H9 (cell line): ENCODE results near the gene DOK6. TPM values are rescaled to one million over a fixed set of nuclear protein-coding genes. Genes with fewer than 3 reads are reported as not detected.

ENCODE experiments used
- DNase-seq: peaks from one replicate; pipeline ENCODE4 v3.0.0-alpha.2; 2017
- H2AFZ ChIP-seq: one replicate; pipeline ENCODE4 v1.6.1; 2013; ENCODE audit warnings: mild to moderate bottlenecking, low read length, control low read depth, moderate library complexity
- H2AK5ac ChIP-seq: 2 replicates; pipeline ENCODE4 v1.6.1; 2013; ENCODE audit warnings: low read length, control low read depth, mixed read lengths; ENCODE audit not compliant: insufficient read length
- H2BK120ac ChIP-seq: one replicate; pipeline ENCODE4 v1.6.1; 2013; ENCODE audit warnings: low read depth, mild to moderate bottlenecking, low read length, control low read depth, inconsistent platforms; ENCODE audit not compliant: poor library complexity, severe bottlenecking
- H2BK12ac ChIP-seq: 2 replicates; pipeline ENCODE4 v1.6.1; 2013; ENCODE audit warnings: low read length, control low read depth, mixed read lengths, low read depth; ENCODE audit not compliant: insufficient read length
- H2BK15ac ChIP-seq: 2 replicates; pipeline ENCODE4 v1.6.1; 2013; ENCODE audit warnings: low read depth, low read length, control low read depth
- H2BK20ac ChIP-seq: one replicate; pipeline ENCODE4 v1.6.1; 2013; ENCODE audit warnings: low read depth, mild to moderate bottlenecking, low read length, control low read depth, inconsistent platforms; ENCODE audit not compliant: poor library complexity, severe bottlenecking
- H2BK5ac ChIP-seq: 2 replicates; pipeline ENCODE4 v1.6.1; 2013; ENCODE audit warnings: low read length, control low read depth, mixed read lengths; ENCODE audit not compliant: insufficient read length
- H3K14ac ChIP-seq: 2 replicates; pipeline ENCODE4 v1.6.1; 2013; ENCODE audit warnings: low read length, control low read depth; ENCODE audit not compliant: insufficient read depth
- H3K18ac ChIP-seq: 2 replicates; pipeline ENCODE4 v1.6.1; 2013; ENCODE audit warnings: low read depth, mild to moderate bottlenecking, mixed read lengths, low read length, control low read depth; ENCODE audit not compliant: insufficient read length
- H3K23ac ChIP-seq: 2 replicates; pipeline ENCODE4 v1.6.1; 2013; ENCODE audit warnings: low read length, control low read depth, mixed read lengths, low read depth; ENCODE audit not compliant: insufficient read length
- H3K23me2 ChIP-seq: 2 replicates; pipeline ENCODE4 v1.6.1; 2013; ENCODE audit warnings: low read depth, mild to moderate bottlenecking, mixed read lengths, low read length, control low read depth; ENCODE audit not compliant: insufficient read length, poor library complexity, severe bottlenecking
- H3K27ac ChIP-seq: 2 replicates; pipeline ENCODE4 v1.5.1; 2013; ENCODE audit warnings: low read length, control low read depth, mixed read lengths, low read depth; ENCODE audit not compliant: insufficient read length
- H3K27me3 ChIP-seq: 2 replicates; pipeline ENCODE4 v1.6.1; 2013; ENCODE audit warnings: low read length, control low read depth, inconsistent platforms; ENCODE audit not compliant: insufficient read depth
- H3K4ac ChIP-seq: 2 replicates; pipeline ENCODE4 v1.6.1; 2013; ENCODE audit warnings: low read depth, mild to moderate bottlenecking, control low read depth, inconsistent platforms, low read length, moderate library complexity
- H3K4me1 ChIP-seq: 2 replicates; pipeline ENCODE4 v1.6.1; 2013; ENCODE audit warnings: low read length, control low read depth, inconsistent platforms; ENCODE audit not compliant: insufficient read depth
- H3K4me2 ChIP-seq: 2 replicates; pipeline ENCODE4 v1.6.1; 2013; ENCODE audit warnings: low read length, control low read depth, mixed read lengths; ENCODE audit not compliant: insufficient read length, insufficient read depth
- H3K56ac ChIP-seq: 2 replicates; pipeline ENCODE4 v1.6.1; 2013; ENCODE audit warnings: low read depth, mild to moderate bottlenecking, mixed read lengths, low read length, control low read depth; ENCODE audit not compliant: insufficient read length
- H3K79me1 ChIP-seq: 2 replicates; pipeline ENCODE4 v1.6.1; 2013; ENCODE audit warnings: low read depth, mild to moderate bottlenecking, moderate library complexity, low read length, control low read depth, inconsistent platforms; ENCODE audit not compliant: insufficient read depth, poor library complexity, severe bottlenecking
- H3K79me2 ChIP-seq: 2 replicates; pipeline ENCODE4 v1.6.1; 2013; ENCODE audit warnings: low read length, control low read depth, inconsistent platforms; ENCODE audit not compliant: insufficient read depth
- H3K9ac ChIP-seq: 2 replicates; pipeline ENCODE4 v1.6.1; 2013; ENCODE audit warnings: low read length, control low read depth, mixed read lengths; ENCODE audit not compliant: insufficient read length; ENCODE audit errors: extremely low read depth
- H3K9me3 ChIP-seq: one replicate; pipeline ENCODE4 v1.6.1; 2013; ENCODE audit warnings: low read depth, low read length, inconsistent platforms; ENCODE audit not compliant: control insufficient read depth
- H3T11ph ChIP-seq: one replicate; pipeline ENCODE4 v1.6.1; 2013; ENCODE audit warnings: mild to moderate bottlenecking, low read length, control low read depth, inconsistent platforms
- H4K20me1 ChIP-seq: one replicate; pipeline ENCODE4 v1.6.1; 2013; ENCODE audit not compliant: control insufficient read depth, insufficient read length, insufficient read depth
- H4K5ac ChIP-seq: 2 replicates; pipeline ENCODE4 v1.6.1; 2013; ENCODE audit warnings: low read depth, mild to moderate bottlenecking, mixed read lengths, low read length, control low read depth; ENCODE audit not compliant: insufficient read length
- H4K8ac ChIP-seq: replicated peaks from 2 replicates; pipeline ENCODE4 v1.6.1; 2013; ENCODE audit warnings: low read length, control low read depth, mixed read lengths, low read depth; ENCODE audit not compliant: insufficient read length
- H4K91ac ChIP-seq: 2 replicates; pipeline ENCODE4 v1.6.1; 2013; ENCODE audit warnings: low read depth, mild to moderate bottlenecking, moderate library complexity, mixed read lengths, low read length, control low read depth; ENCODE audit not compliant: insufficient read length
- H3K27ac Mint-ChIP-seq, 3 experiments: 2 replicates in 2 of 3; 3 replicates in 1 of 3; pipeline ENCODE4 v1.8.0; 2020 to 2021; ENCODE audit warnings: mixed read lengths in 3 of 3, mild to moderate bottlenecking in 1 of 3, moderate library complexity in 1 of 3
- H3K27me3 Mint-ChIP-seq: 2 replicates; pipeline ENCODE4 v1.8.0; 2021; ENCODE audit warnings: low read depth, mild to moderate bottlenecking, moderate library complexity, mixed read lengths
- H3K36me3 Mint-ChIP-seq, 3 experiments: 2 replicates in 2 of 3; 3 replicates in 1 of 3; pipeline ENCODE4 v1.8.0; 2020 to 2021; ENCODE audit warnings: low read depth in 3 of 3, mixed read lengths in 3 of 3; ENCODE audit not compliant: insufficient read depth in 1 of 3
- H3K4me1 Mint-ChIP-seq, 2 experiments: 2 replicates each; pipeline ENCODE4 v1.8.0; 2020; ENCODE audit warnings: mixed read lengths in 2 of 2
- H3K4me3 Mint-ChIP-seq, 2 experiments: 2 replicates in 1 of 2; 3 replicates in 1 of 2; pipeline ENCODE4 v1.8.0; 2020 to 2021; ENCODE audit warnings: mild to moderate bottlenecking in 2 of 2, mixed read lengths in 2 of 2, moderate library complexity in 1 of 2
- H3K9me3 Mint-ChIP-seq, 2 experiments: 2 replicates in 1 of 2; 3 replicates in 1 of 2; pipeline ENCODE4 v1.8.0; 2020; ENCODE audit warnings: mild to moderate bottlenecking in 2 of 2, mixed read lengths in 2 of 2, moderate library complexity in 1 of 2
- CTCF ChIP-seq: fragments of 200-600 bp; sonication (generic); conservative IDR thresholded peaks from 3 replicates; pipeline ENCODE4 v1.8.0; 2021; ENCODE audit warnings: antibody characterized with exemption, mild to moderate bottlenecking
- WGBS: extraction: QIAGEN DNeasy Blood & Tissue Kit; methylation state at CpG from one replicate; pipeline ENCODE4 v1.1.7; 2013; ENCODE audit warnings: missing lambda C conversion rate, low lambda C conversion rate, mixed read lengths; ENCODE audit not compliant: insufficient read length; ENCODE audit errors: extremely low coverage; 5-methylcytosine and 5-hydroxymethylcytosine counted together
- total RNA-seq: library from RNA; stranded (reverse); gene quantifications from 2 replicates; pipeline ENCODE4 v1.2.1, GENCODE V29; 2021

The DOK6 gene
- total RNA-seq, 1 experiment from 2014 or later: 0.20 TPM

- no peak overlapping the region for H3K9ac ChIP-seq
- H3K4me1 Mint-ChIP-seq: peaks cover 6 to 9% of the 10 kb centered on the region in 2 experiments
- no peaks in the 10 kb centered on the region for H3K23me2 ChIP-seq
- H3K4me2 ChIP-seq: no peak overlapping the region
- H3K4me1 ChIP-seq: no peaks in the 10 kb centered on the region
- no peak overlapping the region for H2BK15ac ChIP-seq
- no peak overlapping the region for H3K4me3 Mint-ChIP-seq
- no peak overlapping the region for H3K4ac ChIP-seq
- H2AK5ac ChIP-seq: no peak overlapping the region
- H2BK12ac ChIP-seq: no peak overlapping the region
- H3T11ph ChIP-seq: no peak overlapping the region
- no peak overlapping the region for H3K23ac ChIP-seq
- no peak overlapping the region for H2BK20ac ChIP-seq
- no peaks in the 10 kb centered on the region for H3K27me3 Mint-ChIP-seq
- no peak for DNase-seq
- no peak overlapping the region for H3K27ac ChIP-seq
- no peaks in the 10 kb centered on the region for H3K9me3 ChIP-seq
- no peak overlapping the region for H3K18ac ChIP-seq
- no peak overlapping the region for H2AFZ ChIP-seq
- no peak overlapping the region for H3K56ac ChIP-seq
- no peak overlapping the region for H4K8ac ChIP-seq
- no peak overlapping the region for H4K91ac ChIP-seq
- H2BK120ac ChIP-seq: no peak overlapping the region
- H3K36me3 Mint-ChIP-seq: no peaks in the 10 kb centered on the region; a peak in 1 of 7 replicates
- no peak overlapping the region for H4K5ac ChIP-seq
- TF ChIP-seq CTCF: no peak
- H3K79me1 ChIP-seq: no peaks in the 10 kb centered on the region
- no peak overlapping the region for H2BK5ac ChIP-seq
- no peaks in the 10 kb centered on the region for H3K79me2 ChIP-seq
- no peak overlapping the region for H3K14ac ChIP-seq
- H3K27me3 ChIP-seq: no peaks in the 10 kb centered on the region
- H3K27ac Mint-ChIP-seq: no peak overlapping the region
- no peaks in the 10 kb centered on the region; a peak in 1 of 5 replicates for H3K9me3 Mint-ChIP-seq
- no CpG with 5 or more reads among the region's 1 CpG for WGBS
- H4K20me1 ChIP-seq: no peaks in the 10 kb centered on the region
These were observed 437.3 kb downstream of the DOK6 start for GRCh38 chr18:69838003-69838402.
